Ishikawa (cell line): ENCODE measurements around the gene TNPO3.

Experiments used
- RAD21 ChIP-seq: IDR thresholded peaks from 2 replicates; pipeline ENCODE4 v1.6.1; 2012; ENCODE audit warnings: low read depth
- TEAD4 ChIP-seq: IDR thresholded peaks from 2 replicates; pipeline ENCODE4 v1.6.1; 2012

- TF ChIP-seq TEAD4 (no peak), RAD21 (no peak)
Measured at GRCh38 chr7:128909625-128910568, 145.0 kb downstream of the TNPO3 start.
